ENCODE data around the gene FRMD1. TPM values are rescaled to one million over a fixed set of nuclear protein-coding genes. Genes with fewer than 3 reads are reported as not detected.

The FRMD1 gene
- total and polyA plus RNA-seq, 10 of the 15 experiments (the other 5 are each of a cell fraction or from before 2014, with no cell fraction given): not detected

DNA sequence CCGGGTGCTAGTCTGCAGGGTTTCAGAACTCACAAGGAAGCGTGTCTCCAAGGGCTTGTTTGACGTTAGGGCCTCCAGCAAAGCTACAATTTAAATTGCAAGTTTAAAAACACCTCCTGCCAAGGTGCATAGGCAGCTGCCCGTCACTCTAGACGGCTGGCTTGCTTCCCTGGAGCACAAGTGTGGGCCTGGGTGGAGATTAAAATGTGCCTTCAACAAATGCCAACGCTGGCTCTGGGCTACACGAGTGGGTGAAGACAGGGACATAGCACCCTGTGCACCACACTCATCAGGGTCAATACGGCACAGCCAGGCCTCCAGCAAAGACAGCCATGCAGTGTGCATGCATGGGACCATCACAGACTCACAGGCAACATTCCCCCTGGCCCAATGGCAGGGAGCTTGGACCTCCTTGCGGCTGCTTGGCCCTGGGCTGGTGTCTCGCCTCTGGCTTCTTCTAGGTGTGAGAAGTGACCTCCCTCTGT lies 48.4 kb upstream of the FRMD1 start:
- ChIA-PET CTCF (no interaction called here), SMC1A (ENCODE audit: uncharacterized antibody, unreplicated experiment) (no interaction called here), RAD21 (ENCODE audit: unreplicated experiment) (no interaction called here), POLR2A (no interaction called here)
- in situ Hi-C loops (cut with MboI): no loop called here
- H3K27ac ChIP-seq (ENCODE audit: control insufficient read depth, insufficient read depth): no peak overlapping the region
- FAIRE-seq (no peak), ATAC-seq (no peak), DNase-seq (ENCODE audit: low read depth, low spot score) (no peak)
- no peaks in the 10 kb centered on the region for H3K4me1 ChIP-seq (ENCODE audit: control insufficient read depth, insufficient read depth, low read length)
- H2AFZ ChIP-seq (ENCODE audit: control insufficient read depth, low read depth, low read length): no peak overlapping the region
- no peaks in the 10 kb centered on the region; a peak in 1 of 4 replicates for H3K27me3 ChIP-seq (replicated peaks in 1 of 2; ENCODE audit: control insufficient read depth in 2 of 2, insufficient read depth in 2 of 2, low read length in 1 of 2)
- no peaks in the 10 kb centered on the region for H4K20me1 ChIP-seq (ENCODE audit: control insufficient read depth, insufficient read depth)
- H3K4me3 ChIP-seq: no peak overlapping the region
- BruUV-seq (replicated peaks): no TSS peak
- no peaks in the 10 kb centered on the region for H3K9me3 ChIP-seq (replicated peaks; ENCODE audit: control insufficient read depth, insufficient read depth, low read length)
- H3K36me3 ChIP-seq (ENCODE audit: control insufficient read depth in 2 of 2, insufficient read depth in 2 of 2, low read length in 1 of 2): no peaks in the 10 kb centered on the region
- no peaks in the 10 kb centered on the region for H3K79me2 ChIP-seq (ENCODE audit: control insufficient read depth, insufficient read depth, low read length)
- no peak overlapping the region for H3K9ac ChIP-seq (ENCODE audit: control insufficient read depth, insufficient read depth, low read length)
- TF ChIP-seq, protein P1, sequence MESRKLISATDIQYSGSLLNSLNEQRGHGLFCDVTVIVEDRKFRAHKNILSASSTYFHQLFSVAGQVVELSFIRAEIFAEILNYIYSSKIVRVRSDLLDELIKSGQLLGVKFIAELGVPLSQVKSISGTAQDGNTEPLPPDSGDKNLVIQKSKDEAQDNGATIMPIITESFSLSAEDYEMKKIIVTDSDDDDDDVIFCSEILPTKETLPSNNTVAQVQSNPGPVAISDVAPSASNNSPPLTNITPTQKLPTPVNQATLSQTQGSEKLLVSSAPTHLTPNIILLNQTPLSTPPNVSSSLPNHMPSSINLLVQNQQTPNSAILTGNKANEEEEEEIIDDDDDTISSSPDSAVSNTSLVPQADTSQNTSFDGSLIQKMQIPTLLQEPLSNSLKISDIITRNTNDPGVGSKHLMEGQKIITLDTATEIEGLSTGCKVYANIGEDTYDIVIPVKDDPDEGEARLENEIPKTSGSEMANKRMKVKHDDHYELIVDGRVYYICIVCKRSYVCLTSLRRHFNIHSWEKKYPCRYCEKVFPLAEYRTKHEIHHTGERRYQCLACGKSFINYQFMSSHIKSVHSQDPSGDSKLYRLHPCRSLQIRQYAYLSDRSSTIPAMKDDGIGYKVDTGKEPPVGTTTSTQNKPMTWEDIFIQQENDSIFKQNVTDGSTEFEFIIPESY (IDR thresholded peaks at IDR 0.05): no peak
- no peak for TF ChIP-seq SUZ12 (IDR thresholded peaks at IDR 0.05; ENCODE audit: unreplicated experiment)
- TF ChIP-seq, protein P2, sequence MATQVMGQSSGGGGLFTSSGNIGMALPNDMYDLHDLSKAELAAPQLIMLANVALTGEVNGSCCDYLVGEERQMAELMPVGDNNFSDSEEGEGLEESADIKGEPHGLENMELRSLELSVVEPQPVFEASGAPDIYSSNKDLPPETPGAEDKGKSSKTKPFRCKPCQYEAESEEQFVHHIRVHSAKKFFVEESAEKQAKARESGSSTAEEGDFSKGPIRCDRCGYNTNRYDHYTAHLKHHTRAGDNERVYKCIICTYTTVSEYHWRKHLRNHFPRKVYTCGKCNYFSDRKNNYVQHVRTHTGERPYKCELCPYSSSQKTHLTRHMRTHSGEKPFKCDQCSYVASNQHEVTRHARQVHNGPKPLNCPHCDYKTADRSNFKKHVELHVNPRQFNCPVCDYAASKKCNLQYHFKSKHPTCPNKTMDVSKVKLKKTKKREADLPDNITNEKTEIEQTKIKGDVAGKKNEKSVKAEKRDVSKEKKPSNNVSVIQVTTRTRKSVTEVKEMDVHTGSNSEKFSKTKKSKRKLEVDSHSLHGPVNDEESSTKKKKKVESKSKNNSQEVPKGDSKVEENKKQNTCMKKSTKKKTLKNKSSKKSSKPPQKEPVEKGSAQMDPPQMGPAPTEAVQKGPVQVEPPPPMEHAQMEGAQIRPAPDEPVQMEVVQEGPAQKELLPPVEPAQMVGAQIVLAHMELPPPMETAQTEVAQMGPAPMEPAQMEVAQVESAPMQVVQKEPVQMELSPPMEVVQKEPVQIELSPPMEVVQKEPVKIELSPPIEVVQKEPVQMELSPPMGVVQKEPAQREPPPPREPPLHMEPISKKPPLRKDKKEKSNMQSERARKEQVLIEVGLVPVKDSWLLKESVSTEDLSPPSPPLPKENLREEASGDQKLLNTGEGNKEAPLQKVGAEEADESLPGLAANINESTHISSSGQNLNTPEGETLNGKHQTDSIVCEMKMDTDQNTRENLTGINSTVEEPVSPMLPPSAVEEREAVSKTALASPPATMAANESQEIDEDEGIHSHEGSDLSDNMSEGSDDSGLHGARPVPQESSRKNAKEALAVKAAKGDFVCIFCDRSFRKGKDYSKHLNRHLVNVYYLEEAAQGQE (IDR thresholded peaks at IDR 0.05; ENCODE audit: low read depth, low read length): no peak
- TF ChIP-seq, protein P3, sequence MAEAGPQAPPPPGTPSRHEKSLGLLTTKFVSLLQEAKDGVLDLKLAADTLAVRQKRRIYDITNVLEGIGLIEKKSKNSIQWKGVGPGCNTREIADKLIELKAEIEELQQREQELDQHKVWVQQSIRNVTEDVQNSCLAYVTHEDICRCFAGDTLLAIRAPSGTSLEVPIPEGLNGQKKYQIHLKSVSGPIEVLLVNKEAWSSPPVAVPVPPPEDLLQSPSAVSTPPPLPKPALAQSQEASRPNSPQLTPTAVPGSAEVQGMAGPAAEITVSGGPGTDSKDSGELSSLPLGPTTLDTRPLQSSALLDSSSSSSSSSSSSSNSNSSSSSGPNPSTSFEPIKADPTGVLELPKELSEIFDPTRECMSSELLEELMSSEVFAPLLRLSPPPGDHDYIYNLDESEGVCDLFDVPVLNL (IDR thresholded peaks at IDR 0.05; ENCODE audit: low read depth, low read length): no peak
- TF ChIP-seq GABPA (IDR thresholded peaks at IDR 0.05; ENCODE audit: low read depth): no peak
- TF ChIP-seq SIN3A (IDR thresholded peaks at IDR 0.05; ENCODE audit: low read depth, low read length): no peak
- no peak for TF ChIP-seq NFYA (IDR thresholded peaks at IDR 0.05; ENCODE audit: borderline replicate concordance, low read depth, low read length)
- TF ChIP-seq, protein P4, sequence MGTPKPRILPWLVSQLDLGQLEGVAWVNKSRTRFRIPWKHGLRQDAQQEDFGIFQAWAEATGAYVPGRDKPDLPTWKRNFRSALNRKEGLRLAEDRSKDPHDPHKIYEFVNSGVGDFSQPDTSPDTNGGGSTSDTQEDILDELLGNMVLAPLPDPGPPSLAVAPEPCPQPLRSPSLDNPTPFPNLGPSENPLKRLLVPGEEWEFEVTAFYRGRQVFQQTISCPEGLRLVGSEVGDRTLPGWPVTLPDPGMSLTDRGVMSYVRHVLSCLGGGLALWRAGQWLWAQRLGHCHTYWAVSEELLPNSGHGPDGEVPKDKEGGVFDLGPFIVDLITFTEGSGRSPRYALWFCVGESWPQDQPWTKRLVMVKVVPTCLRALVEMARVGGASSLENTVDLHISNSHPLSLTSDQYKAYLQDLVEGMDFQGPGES (IDR thresholded peaks at IDR 0.05): no peak
- TF ChIP-seq SP1 (IDR thresholded peaks at IDR 0.05; ENCODE audit: low read depth, low read length): no peak
- TF ChIP-seq MTA2 (IDR thresholded peaks at IDR 0.05; ENCODE audit: low read depth): no peak
- TF ChIP-seq SIX5 (IDR thresholded peaks at IDR 0.05; ENCODE audit: low read depth, low read length, severe bottlenecking): no peak
- no peak for TF ChIP-seq WRNIP1 (IDR thresholded peaks at IDR 0.05; ENCODE audit: borderline replicate concordance, low read depth, low read length)
- intact Hi-C loops (cut with micrococcal nuclease; ENCODE audit: unreplicated experiment): no loop called here
- no peak overlapping the region for H3K4me2 ChIP-seq (ENCODE audit: control insufficient read depth, insufficient read depth)
- WGBS (ENCODE audit: insufficient coverage, insufficient replicate concordance, low lambda C conversion rate, missing lambda C conversion rate): 4% methylated on average over 10 of the region's 10 CpGs
